Measurements from ENCODE around the gene AP2B1.

AP2B1 gene

GRCh38 chr17:35630530-35631148, 43.5 kb downstream of the AP2B1 start:
- DNase-seq (ENCODE audit: low read depth) = no peak

GRCh38 chr17:35641032-35641431, 53.9 kb downstream of the AP2B1 start:
- DNase-seq (ENCODE audit: low read depth) = no peak

- no peak for DNase-seq (ENCODE audit: low read depth)
Measured at GRCh38 chr17:35645923-35646322, 58.8 kb downstream of the AP2B1 start.

GRCh38 chr17:35651467-35651866, 64.3 kb downstream of the AP2B1 start:
- no peak for DNase-seq (ENCODE audit: low read depth)

GRCh38 chr17:35653619-35654361, 66.7 kb downstream of the AP2B1 start:
- DNase-seq (ENCODE audit: low read depth) = no peak

DNA sequence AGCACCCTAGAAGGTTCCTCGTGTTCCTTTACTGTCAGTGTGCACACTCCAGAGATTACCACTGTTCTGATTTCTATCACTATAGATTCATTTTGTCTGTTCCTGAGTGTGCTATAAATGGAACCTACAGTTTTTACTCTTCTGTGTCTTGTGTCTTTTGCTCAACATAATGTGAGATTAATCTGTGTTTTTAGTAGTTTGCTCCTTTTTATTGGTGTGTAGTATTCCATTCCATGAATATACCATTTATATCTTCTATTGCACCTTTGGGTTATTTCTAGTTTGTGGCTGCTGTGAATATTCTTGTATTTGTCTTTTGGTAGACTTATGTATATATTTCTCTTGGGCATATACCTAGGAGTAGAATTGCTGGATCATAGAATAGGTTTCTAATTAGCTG, 68.2 kb downstream of the AP2B1 start:
- no peak for DNase-seq (ENCODE audit: low read depth)

DNA sequence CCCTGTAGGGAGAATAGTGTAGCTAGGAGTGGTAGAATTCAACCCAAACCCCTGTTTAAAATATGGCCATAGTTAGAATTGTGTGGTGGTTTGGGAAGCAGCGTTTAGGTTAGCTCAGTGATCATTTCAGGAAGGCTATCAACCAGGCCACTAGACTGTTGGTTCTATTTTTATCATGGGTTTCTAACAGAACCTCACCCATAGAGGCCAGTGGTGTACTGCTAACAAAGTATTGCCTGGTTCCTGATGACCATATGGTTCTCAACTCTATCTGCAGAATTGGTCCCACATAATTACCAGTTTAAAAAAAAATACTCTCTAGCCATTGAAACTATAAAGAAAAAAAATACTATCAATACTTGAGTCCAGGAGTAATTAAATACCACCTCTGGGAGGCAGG, 73.8 kb downstream of the AP2B1 start:
- DNase-seq (ENCODE audit: low read depth) = no peak

DNA sequence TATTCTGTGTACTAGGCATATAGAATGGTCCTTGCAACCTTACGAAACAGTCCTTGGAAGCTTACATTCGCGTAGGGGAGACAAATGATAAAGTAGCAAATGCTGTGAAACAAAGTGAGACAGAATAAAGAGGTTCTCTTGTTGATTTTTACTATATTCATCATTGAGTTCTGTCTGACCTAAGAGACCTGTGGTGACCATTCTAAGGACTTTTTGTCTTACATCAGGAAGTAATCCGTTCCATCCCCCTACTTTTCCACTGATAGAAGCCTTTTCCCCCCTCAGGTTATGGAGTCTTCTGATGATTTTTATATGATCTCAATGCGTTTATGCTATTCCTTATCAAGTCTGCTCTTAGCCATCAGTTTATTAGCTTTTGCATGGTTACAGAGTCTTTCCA, 77.6 kb downstream of the AP2B1 start:
- DNase-seq (ENCODE audit: low read depth) = no peak

DNA sequence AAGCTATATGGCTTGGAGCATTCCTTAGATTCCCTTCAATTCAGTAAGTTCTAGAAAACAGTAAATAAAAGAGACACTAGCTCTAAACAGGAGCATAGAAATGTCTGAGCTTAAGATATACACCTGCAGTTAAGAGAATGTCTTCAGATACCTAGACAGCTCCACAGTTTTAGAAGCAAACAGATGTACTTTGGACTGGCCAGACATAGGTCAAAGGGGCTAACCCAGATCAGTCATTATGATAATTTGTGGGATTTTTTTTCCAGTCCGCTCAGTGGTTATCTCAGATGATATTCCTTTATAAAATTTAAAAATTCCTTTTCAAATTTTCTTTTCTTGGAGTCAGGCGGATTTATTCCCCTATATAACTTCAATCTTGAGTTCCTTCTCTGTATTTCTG, 78.5 kb downstream of the AP2B1 start:
- DNase-seq (ENCODE audit: low read depth) = no peak

DNA sequence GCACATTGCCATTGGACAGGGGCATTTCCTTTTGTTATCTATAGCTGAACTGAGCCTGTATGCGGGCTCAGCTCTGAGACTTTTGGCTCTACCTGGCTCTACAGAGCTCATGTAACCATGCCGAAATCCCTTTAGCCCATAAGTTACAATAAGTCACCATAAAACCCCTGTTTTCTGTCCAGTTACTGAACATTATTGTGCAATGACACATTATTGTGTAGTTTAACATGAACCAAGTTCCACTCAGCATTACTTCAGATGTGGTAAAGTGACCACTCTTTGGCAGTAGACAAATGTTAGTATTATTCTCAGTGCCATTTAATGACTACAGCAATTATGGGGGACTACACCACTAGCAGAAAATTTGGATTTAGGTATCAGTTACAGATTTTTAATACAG, 78.9 kb downstream of the AP2B1 start:
- no peak for DNase-seq (ENCODE audit: low read depth)

DNA sequence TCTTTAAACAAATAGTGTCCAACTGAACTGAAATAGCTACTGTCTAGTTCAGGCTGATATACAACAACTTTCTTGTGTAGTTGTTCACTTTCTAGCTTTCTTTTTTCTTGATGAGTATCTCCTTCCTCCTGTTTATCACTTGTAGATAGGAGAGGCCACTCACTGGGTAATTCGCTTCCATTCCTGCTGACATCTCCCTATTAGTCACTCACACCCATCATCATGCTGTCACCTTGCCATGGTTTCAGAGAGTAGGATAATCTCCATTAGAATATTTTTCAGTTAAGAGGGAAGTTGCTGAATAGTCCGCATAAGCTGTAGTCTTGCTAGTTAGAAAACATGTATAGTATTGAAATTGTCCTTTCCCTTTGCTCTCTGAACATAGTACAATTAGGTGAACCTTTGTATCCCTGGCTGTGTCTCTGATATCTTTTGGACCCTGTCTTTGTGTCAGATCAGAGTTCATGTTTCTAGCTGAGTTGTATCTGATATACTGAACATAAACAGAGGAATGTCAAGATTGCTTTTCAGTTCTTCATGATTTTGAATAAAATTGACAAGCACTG, 79.9 kb downstream of the AP2B1 start:
- no peak for DNase-seq (ENCODE audit: low read depth)

DNA sequence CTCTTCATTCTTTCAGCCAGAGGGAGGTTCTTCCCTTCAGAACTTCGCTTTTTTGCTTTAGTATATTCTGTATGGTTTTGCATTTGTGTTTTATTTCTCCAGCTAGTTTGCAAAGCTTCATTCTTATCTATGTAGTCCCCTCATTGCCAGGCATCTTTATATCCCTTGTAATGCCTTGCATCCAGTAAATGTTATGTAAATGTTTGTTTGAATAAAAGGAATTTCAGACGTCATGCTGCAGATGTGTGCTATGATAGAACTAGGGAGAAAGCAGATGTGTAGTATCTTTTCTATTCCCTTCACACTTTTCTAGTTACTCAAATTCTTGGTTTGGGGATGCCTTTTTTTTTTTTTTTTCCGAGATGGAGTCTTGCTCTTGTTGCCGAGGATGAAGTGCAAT, 81.7 kb downstream of the AP2B1 start:
- DNase-seq (ENCODE audit: low read depth) = no peak

DNA sequence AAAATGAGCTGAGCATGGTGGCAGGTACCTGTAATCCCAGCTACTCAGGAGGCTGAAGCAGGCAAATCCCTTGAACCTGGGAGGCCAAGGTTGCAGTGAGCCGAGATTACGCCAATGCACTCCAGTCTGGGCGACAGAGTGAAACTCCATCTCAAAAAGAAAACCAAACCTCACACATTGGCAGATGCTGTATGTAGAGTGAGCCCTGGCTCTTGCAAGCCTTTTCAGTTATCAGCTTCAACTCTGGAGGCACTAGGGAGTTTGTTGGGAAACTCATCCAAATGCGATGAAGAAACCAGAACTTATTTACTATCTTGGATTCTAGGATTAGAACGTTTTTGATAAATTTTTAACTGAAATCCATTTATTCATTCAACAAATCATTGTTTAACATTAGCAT, 87.4 kb downstream of the AP2B1 start:
- DNase-seq (ENCODE audit: low read depth) = no peak

DNA sequence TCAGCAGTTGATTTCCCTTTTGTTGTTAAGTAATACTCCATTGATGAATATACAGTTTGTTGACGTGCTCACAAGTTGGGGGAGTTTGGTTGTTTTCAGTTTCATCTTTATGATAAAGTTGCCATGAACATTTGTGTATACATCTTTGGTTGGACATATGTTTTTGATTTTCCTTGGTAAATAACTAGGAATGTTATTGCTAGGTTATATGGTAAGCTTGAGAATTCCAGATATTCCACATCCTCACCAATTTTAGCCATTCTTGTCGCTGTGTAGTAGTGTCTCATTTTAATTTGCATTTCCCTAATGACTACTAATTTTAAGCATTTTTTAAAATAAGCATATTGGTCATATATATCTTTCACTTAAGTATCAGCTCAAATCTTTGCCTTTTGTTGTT, 89.3 kb downstream of the AP2B1 start:
- DNase-seq (ENCODE audit: low read depth) = no peak

GRCh38 chr17:35679007-35679682, 92.0 kb downstream of the AP2B1 start:
- DNase-seq (ENCODE audit: low read depth) = no peak

- no peak for DNase-seq (ENCODE audit: low read depth)
Measured at GRCh38 chr17:35683591-35683990, 96.5 kb downstream of the AP2B1 start.

DNA sequence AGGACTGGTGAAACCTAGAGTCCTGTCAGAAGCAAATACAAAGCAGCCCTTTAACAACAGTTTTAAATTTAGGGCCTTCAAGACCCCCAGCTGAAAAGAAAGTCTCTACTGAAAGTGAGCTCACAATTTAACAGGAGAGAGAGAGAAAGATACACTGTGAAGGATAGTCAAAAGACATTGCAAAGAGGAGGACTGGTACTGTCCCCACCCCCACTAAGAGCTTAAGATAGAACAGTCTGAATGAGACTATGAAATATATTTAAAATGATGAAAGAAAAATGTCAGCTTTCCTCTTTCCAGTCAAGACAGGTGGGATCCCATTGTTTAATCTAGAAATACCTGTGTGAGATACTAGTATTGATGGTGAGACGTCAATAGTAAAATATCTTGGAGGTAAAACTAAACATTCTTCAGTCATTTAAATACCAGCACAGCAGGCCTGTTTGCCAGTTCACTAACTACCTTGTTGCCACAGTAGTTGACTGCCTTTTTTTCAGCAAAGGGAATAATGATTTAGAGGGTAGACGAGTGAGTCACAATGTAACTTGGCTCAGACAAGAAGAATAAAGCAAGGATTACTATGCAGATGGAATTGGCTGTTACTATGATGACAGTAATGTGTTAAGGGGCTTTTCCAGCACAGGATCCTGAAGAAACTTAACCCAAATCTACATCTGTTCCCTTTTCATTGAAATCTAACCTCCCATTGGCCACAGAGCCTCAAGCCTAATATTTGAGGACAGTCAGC, 97.1 kb downstream of the AP2B1 start:
- no peak for DNase-seq (ENCODE audit: low read depth)

DNA sequence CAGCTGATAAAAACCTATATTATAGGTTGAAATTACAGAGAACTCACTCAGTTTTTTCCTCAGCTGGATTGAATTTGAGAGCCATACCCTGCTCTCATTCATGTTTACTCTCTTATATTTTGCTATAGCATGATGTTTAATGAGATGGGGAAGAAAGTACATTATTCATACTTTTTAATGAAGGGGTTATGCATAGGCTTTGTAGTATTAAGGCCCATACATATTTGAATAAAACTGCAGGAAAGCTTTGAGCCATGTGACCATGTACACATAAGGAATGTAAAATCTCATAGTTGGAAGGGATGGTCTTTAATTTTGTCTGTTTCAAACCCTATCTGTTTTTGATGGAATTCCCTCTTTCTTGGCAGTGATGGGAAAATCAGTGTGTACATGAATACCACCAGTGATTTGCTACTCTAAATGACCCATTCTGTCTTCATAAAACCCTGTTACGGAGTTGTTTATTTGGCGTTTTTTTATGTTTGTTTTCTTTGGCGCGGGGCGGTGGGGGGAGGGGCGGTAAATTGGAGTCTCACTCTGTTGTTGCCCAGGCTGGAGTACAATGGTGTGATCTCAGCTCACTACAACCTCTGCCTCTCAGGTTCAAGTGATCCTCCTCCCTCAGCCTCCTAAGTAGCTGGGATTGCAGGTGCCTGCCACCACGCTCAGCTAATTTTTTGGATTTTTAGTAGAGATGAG, 105.5 kb downstream of the AP2B1 start:
- no peak for DNase-seq (ENCODE audit: low read depth)

GRCh38 chr17:35693662-35694061, 106.5 kb downstream of the AP2B1 start:
- DNase-seq (ENCODE audit: low read depth) = no peak

DNA sequence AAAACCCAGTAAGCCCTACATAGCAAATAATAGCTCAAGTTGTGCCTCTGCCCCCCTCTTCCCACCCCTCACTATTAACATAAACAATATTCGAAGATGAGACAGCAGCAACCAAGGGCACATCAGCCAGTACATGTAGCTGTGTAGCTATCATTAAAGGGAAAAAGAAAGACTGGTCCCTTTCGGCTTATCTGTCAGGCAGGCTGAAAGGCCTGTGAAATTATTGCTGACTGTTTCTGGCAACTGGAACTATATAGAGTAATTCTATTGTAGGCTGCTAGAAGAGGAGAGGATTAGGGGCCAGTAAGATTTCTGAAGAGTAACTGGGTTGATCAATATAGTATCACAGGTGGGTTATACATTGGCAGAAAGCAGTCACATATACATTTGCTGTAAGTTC, 107.8 kb downstream of the AP2B1 start:
- no peak for DNase-seq (ENCODE audit: low read depth)

DNA sequence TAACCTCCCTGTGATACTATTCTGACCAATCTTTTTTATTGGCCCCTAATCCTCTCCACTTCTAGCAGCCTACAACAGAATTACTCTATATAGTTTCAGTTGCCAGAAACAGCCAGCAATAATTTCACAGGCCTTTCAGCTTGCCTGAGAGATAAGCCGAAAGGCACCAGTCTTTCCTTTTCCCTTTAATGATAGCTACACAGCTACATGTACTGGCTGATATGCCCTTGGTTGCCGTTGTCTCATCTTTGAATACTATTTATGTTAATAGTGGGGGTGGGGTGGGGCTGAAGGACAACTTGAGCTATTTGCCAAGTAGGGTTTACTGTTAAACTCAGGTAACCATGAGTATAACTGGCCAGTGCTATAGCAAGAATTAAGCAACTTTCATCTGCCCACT, 108.5 kb downstream of the AP2B1 start:
- DNase-seq (ENCODE audit: low read depth) = no peak

DNA sequence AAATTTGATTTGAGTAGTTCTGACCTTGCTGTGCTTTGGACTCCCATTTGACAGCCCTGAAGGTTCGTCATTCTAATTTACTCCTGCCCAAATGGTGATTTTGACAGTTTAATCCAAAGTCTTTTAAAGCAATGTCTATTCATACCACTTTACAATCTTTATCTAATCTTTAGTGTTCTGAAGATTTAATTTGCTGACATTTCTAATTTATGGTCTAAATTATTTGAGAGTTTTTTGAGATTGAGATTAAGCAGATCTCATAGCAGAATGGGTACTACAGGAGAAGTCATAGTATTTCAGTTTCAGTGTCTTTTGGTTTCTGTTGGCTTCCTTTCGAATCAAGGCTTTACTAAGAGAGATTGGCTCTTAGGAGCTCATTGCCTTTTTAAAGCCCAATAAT, 111.7 kb downstream of the AP2B1 start:
- DNase-seq (ENCODE audit: low read depth) = no peak

Measured in stimulated activated CD8-positive, alpha-beta memory T cell treated with anti-CD3 and anti-CD28 coated beads, Interleukin-4, amount 100 ng/mL, for 24 hours (primary cell).